Psoas muscle (tissue), 8 donors: ENCODE data around the gene PKIG. TPM values are rescaled to one million over a fixed set of nuclear protein-coding genes. Genes with fewer than 3 reads are reported as not detected.

Experiments
- ATAC-seq, 4 donors: fragments of 200-7000 bp; cut with Tn5 transposase; one replicate each; pipeline ENCODE4 v1.9.1; 2020; ENCODE audit warnings: moderate library complexity in 3 of 4, mild to moderate bottlenecking in 2 of 4
- DNase-seq, 2 donors: peaks; one replicate each; pipeline ENCODE4 v3.0.0-alpha.2; 2020
- H3K27ac ChIP-seq: fragments of 200-600 bp; one replicate; pipeline ENCODE4 v1.8.0; 2022
- H3K27me3 ChIP-seq, 3 donors: fragments of 200-600 bp in 1 of 3; one replicate each; pipeline versions ENCODE4 v1.6.1 to v1.8.0; 2013 to 2022; ENCODE audit warnings: low read length in 2 of 3, mild to moderate bottlenecking in 2 of 3, moderate library complexity in 1 of 3; ENCODE audit not compliant: insufficient read depth in 3 of 3
- H3K36me3 ChIP-seq, 2 donors: fragments of 200-600 bp in 1 of 2; one replicate each; pipeline versions ENCODE4 v1.6.1 to v1.8.0; 2013 to 2022; ENCODE audit warnings: low read depth in 1 of 2, mild to moderate bottlenecking in 1 of 2, moderate library complexity in 1 of 2; ENCODE audit not compliant: insufficient read depth in 1 of 2
- H3K4me1 ChIP-seq: fragments of 200-600 bp; one replicate; pipeline ENCODE4 v1.8.0; 2022
- H3K4me3 ChIP-seq: fragments of 200-600 bp; one replicate; pipeline ENCODE4 v1.8.0; 2022; ENCODE audit warnings: mild to moderate bottlenecking
- H3K9me3 ChIP-seq: fragments of 200-600 bp; one replicate; pipeline ENCODE4 v1.8.0; 2022
- CTCF ChIP-seq: fragments of 200-600 bp; IDR thresholded peaks from one replicate; pipeline ENCODE4 v1.8.0; 2022; ENCODE audit warnings: antibody characterized with exemption
- WGBS, 3 donors: extraction: QIAGEN DNeasy Blood & Tissue Kit; methylation state at CpG; one replicate each; pipeline versions ENCODE4 v1.1.6 to v1.1.7; 2013; 5-methylcytosine and 5-hydroxymethylcytosine counted together
- intact Hi-C, 2 donors: fragments of 100-400 bp; cut with DNase I; formaldehyde crosslinking; loops; one replicate each; pipeline versions ENCODE4 v1.11.0 to v1.14.2; 2022
- polyA plus RNA-seq, 3 donors: library from polyadenylated mRNA; stranded (reverse); fragments of 200-250 nt; gene quantifications; one replicate each; pipeline ENCODE4 v1.2.3, GENCODE V29; 2013
- total RNA-seq, 4 donors: library from RNA; stranded (reverse); fragmentation: NEBNext Ultra II Directional in 2 of 4; extraction: Animal tissue kit (Norgen Biotek cat#: 25700) in 2 of 4; gene quantifications; one replicate each; pipeline versions ENCODE4 v1.2.1 to v1.2.4, GENCODE V29; 2021 to 2023
- donor health status: healthy with polysubstance abuse.
- donor health status: DM: no; HTN: no; CAD: no; lungs with moderate emphysema.
- donor health status: Bipolar disorder and iron deficiency.
- donor health status: healthy.
- donor health status: DM: yes; HTN: yes; CAD: no.
- donor health status: DM: no; HTN: no; CAD: no.
- donor health status: DM: no; HTN: no; CAD: no.
- donor health status: DM: yes; HTN: yes; CAD: no.

Gene PKIG
- total and polyA plus RNA-seq, 7 donors, result 33.5 to 134 (median 105) TPM

GRCh38 chr20:44658810-44659209, 76.4 kb downstream of the PKIG start:
- no peak for ATAC-seq
- Histone ChIP-seq H3K27ac (no peak overlapping the region), H3K4me1 (no peaks in the 10 kb centered on the region)

GRCh38 chr20:44659931-44660330, 77.6 kb downstream of the PKIG start:
- TF ChIP-seq CTCF, result no peak
- intact Hi-C loops, result no loop called here
- 95 to 98% (median 98%) methylated on average over 2 of the region's 2 CpGs for WGBS, 3 donors

More at GRCh38 chr20:44658810-44659209, 76.4 kb downstream of the PKIG start:
- Histone ChIP-seq H3K4me3 (no peak overlapping the region), H3K36me3 (no peaks in the 10 kb centered on the region), H3K9me3 (no peaks in the 10 kb centered on the region), H3K27me3 (no peaks in the 10 kb centered on the region)
- no peak for TF ChIP-seq CTCF
- intact Hi-C loops, result no loop called here
- no peak for DNase-seq

GRCh38 chr20:44660581-44660980, 78.2 kb downstream of the PKIG start:
- 71 to 80% (median 75%) methylated on average over 5 of the region's 5 CpGs for WGBS, 3 donors
- DNase-seq, result no peak
- H3K27ac ChIP-seq, result no peak overlapping the region
- no peak for ATAC-seq
- H3K4me1 ChIP-seq, result no peaks in the 10 kb centered on the region
- no peaks in the 10 kb centered on the region for H3K9me3 ChIP-seq
- H3K36me3 ChIP-seq, result no peaks in the 10 kb centered on the region
- H3K4me3 ChIP-seq, result no peak overlapping the region
- H3K27me3 ChIP-seq, result no peaks in the 10 kb centered on the region
- intact Hi-C loops, result no loop called here
- TF ChIP-seq CTCF, result no peak

More at GRCh38 chr20:44659931-44660330, 77.6 kb downstream of the PKIG start:
- Histone ChIP-seq H3K4me3 (no peak overlapping the region), H3K4me1 (no peaks in the 10 kb centered on the region), H3K9me3 (no peaks in the 10 kb centered on the region), H3K27me3 (no peaks in the 10 kb centered on the region), H3K36me3 (no peaks in the 10 kb centered on the region), H3K27ac (no peak overlapping the region)
- no peak for ATAC-seq
- DNase-seq, result no peak

- ATAC-seq (no peak), DNase-seq (no peak)
- H3K9me3 ChIP-seq, result no peaks in the 10 kb centered on the region
- H3K27me3 ChIP-seq, result no peaks in the 10 kb centered on the region
- H3K4me1 ChIP-seq, result no peaks in the 10 kb centered on the region
- 53 to 76% (median 63%) methylated on average over 3 of the region's 3 CpGs for WGBS, 3 donors
- no peaks in the 10 kb centered on the region for H3K36me3 ChIP-seq
- intact Hi-C loops, result no loop called here
- TF ChIP-seq CTCF, result no peak
- H3K27ac ChIP-seq, result no peak overlapping the region
- no peak overlapping the region for H3K4me3 ChIP-seq
These were observed 79.9 kb downstream of the PKIG start for GRCh38 chr20:44662261-44662660.

- no peak for TF ChIP-seq CTCF
- Histone ChIP-seq H3K9me3 (no peaks in the 10 kb centered on the region), H3K4me1 (no peaks in the 10 kb centered on the region), H3K27me3 (no peaks in the 10 kb centered on the region), H3K27ac (no peak overlapping the region), H3K4me3 (no peak overlapping the region), H3K36me3 (no peaks in the 10 kb centered on the region)
- intact Hi-C loops, result no loop called here
- WGBS, 3 donors, result 46 to 47% (median 46%) methylated on average over 3 of the region's 3 CpGs
- DNase-seq, result no peak
- ATAC-seq, result no peak
These were observed 81.8 kb downstream of the PKIG start for GRCh38 chr20:44664131-44664530.
